Epithelial cell of prostate (primary cell): ENCODE measurements around the gene TBC1D1.
"Not testable (repeated sequence)": the region's sequence is repeated elsewhere in the genome, so short reads cannot be mapped to it uniquely, and the experiment has no call there.

Experiments
- DNase-seq: peaks from one replicate; pipeline ENCODE4 v3.0.0-alpha.2; 2011; ENCODE audit warnings: low read depth, low spot score
- H3K27ac ChIP-seq: fragments of 450-650 bp; 2 replicates; pipeline ENCODE4 v1.5.1; 2017; ENCODE audit warnings: mild to moderate bottlenecking

TBC1D1 gene

GRCh38 chr4:38008571-38009021, 117.7 kb downstream of the TBC1D1 start:
- H3K27ac ChIP-seq = no peak overlapping the region
- no peak for DNase-seq

GRCh38 chr4:38009421-38009820, 118.5 kb downstream of the TBC1D1 start:
- H3K27ac ChIP-seq = no peak overlapping the region
- DNase-seq = no peak

GRCh38 chr4:38009949-38010348, 119.1 kb downstream of the TBC1D1 start:
- DNase-seq = no peak
- H3K27ac ChIP-seq = no peak overlapping the region

- no peak for DNase-seq
Observed at GRCh38 chr4:38011511-38012162, 120.8 kb downstream of the TBC1D1 start.

GRCh38 chr4:38013461-38014366, 122.8 kb downstream of the TBC1D1 start:
- DNase-seq = no peak
- no peak overlapping the region for H3K27ac ChIP-seq

More at GRCh38 chr4:38011511-38012162, 120.8 kb downstream of the TBC1D1 start:
- no peak overlapping the region for H3K27ac ChIP-seq

- no peak for DNase-seq
- H3K27ac ChIP-seq = no peak overlapping the region
Observed at GRCh38 chr4:38014421-38014852, 123.6 kb downstream of the TBC1D1 start.

- DNase-seq = no peak
- H3K27ac ChIP-seq = no peak overlapping the region
Observed at GRCh38 chr4:38015886-38016515, 125.1 kb downstream of the TBC1D1 start.

GRCh38 chr4:38016698-38017097, 125.8 kb downstream of the TBC1D1 start:
- H3K27ac ChIP-seq = no peak overlapping the region
- DNase-seq = no peak

- H3K27ac ChIP-seq = no peak overlapping the region
- no peak for DNase-seq
Observed at GRCh38 chr4:38017609-38018008, 126.7 kb downstream of the TBC1D1 start.

GRCh38 chr4:38020386-38020785, 129.5 kb downstream of the TBC1D1 start:
- H3K27ac ChIP-seq = no peak overlapping the region
- DNase-seq = no peak

- H3K27ac ChIP-seq = not testable (repeated sequence)
Observed at GRCh38 chr4:38020961-38021360, 130.1 kb downstream of the TBC1D1 start.

GRCh38 chr4:38021751-38022150, 130.9 kb downstream of the TBC1D1 start:
- no peak overlapping the region for H3K27ac ChIP-seq
- no peak for DNase-seq

More at GRCh38 chr4:38020961-38021360, 130.1 kb downstream of the TBC1D1 start:
- not testable (repeated sequence) for DNase-seq

GRCh38 chr4:38023347-38024205, 132.7 kb downstream of the TBC1D1 start:
- H3K27ac ChIP-seq = no peak overlapping the region
- DNase-seq = no peak

GRCh38 chr4:38024206-38024509, 133.3 kb downstream of the TBC1D1 start:
- DNase-seq = no peak
- H3K27ac ChIP-seq = no peak overlapping the region

GRCh38 chr4:38025665-38026064, 134.8 kb downstream of the TBC1D1 start:
- H3K27ac ChIP-seq = no peak overlapping the region
- no peak for DNase-seq

- no peak for DNase-seq
- no peak overlapping the region for H3K27ac ChIP-seq
Observed at GRCh38 chr4:38026158-38026740, 135.4 kb downstream of the TBC1D1 start.

- H3K27ac ChIP-seq = peak overlapping the region; percentile 1
- DNase-seq = no peak
Observed at GRCh38 chr4:38030023-38030422, 139.1 kb downstream of the TBC1D1 start.

GRCh38 chr4:38034986-38035882, 144.3 kb downstream of the TBC1D1 start:
- no peak for DNase-seq
- H3K27ac ChIP-seq = no peak overlapping the region

GRCh38 chr4:38036548-38036947, 145.7 kb downstream of the TBC1D1 start:
- H3K27ac ChIP-seq = no peak overlapping the region

More at GRCh38 chr4:38036548-38036947, 145.7 kb downstream of the TBC1D1 start:
- DNase-seq = no peak
